Measurements from ENCODE around the gene SLC25A22. TPM values are rescaled to one million over a fixed set of nuclear protein-coding genes. Genes with fewer than 3 reads are reported as not detected.

SLC25A22 gene
- total RNA-seq, 1 donor from 2014 or later: 10.3 TPM

DNA sequence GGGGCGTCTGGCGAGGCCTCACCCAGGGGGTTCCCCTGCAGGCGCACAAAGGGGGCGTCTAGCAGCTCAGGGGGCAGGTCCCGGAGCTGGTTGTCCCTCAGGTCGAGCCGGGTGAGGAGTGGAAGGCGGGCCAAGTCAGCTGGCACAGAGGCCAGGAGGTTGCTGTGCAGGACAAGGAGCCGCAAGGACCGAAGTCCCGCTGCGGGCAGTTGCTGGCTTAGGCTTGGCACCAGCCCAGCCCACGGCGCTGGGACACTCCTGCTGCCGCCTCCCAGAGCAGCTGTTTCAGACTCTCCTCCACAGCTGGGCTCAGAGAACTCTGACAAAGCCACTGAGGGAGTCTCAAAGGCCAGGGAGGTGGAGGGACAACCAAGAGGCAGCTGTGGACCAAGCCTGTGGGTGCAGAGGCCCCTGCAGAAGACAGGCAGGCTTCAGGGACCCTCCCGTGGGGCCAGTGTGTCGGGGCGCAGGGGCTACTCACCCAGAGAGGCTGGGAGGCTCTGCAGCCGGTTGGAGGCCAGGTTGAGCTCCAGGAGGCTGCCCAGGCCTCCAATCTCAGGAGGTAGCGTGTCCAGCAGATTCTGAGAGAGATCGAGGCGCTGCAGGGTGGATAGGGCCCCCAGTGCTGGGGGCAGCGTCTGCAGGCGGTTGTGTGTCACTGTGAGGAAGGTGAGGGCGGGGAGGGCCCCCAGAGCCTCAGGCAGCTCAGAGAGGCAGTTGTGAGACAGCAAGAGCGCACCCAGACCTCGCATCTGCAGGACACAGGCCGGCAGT lies 4.8 kb upstream of the SLC25A22 start:
- H3K27ac ChIP-seq: no peak overlapping the region
- H3K36me3 ChIP-seq: peaks cover 0 to 13% of the 10 kb centered on the region in 2 donors
- peaks cover 23% of the 10 kb centered on the region for H3K4me1 ChIP-seq
- no peaks in the 10 kb centered on the region for H3K9me3 ChIP-seq
- no peak for DNase-seq (ENCODE audit: extremely low spot score in 2 of 2)
- TF ChIP-seq POLR2AphosphoS5 (IDR thresholded peaks at IDR 0.05; ENCODE audit: insufficient read depth in 1 of 2, low read depth in 1 of 2): no peak
- TF ChIP-seq POLR2A (IDR thresholded peaks at IDR 0.05): no peak
- TF ChIP-seq, protein P1, sequence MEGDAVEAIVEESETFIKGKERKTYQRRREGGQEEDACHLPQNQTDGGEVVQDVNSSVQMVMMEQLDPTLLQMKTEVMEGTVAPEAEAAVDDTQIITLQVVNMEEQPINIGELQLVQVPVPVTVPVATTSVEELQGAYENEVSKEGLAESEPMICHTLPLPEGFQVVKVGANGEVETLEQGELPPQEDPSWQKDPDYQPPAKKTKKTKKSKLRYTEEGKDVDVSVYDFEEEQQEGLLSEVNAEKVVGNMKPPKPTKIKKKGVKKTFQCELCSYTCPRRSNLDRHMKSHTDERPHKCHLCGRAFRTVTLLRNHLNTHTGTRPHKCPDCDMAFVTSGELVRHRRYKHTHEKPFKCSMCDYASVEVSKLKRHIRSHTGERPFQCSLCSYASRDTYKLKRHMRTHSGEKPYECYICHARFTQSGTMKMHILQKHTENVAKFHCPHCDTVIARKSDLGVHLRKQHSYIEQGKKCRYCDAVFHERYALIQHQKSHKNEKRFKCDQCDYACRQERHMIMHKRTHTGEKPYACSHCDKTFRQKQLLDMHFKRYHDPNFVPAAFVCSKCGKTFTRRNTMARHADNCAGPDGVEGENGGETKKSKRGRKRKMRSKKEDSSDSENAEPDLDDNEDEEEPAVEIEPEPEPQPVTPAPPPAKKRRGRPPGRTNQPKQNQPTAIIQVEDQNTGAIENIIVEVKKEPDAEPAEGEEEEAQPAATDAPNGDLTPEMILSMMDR (IDR thresholded peaks at IDR 0.05): no peak
- intact Hi-C loops (cut with DNase I): no loop called here
- no peaks in the 10 kb centered on the region for H3K27me3 ChIP-seq
- H3K4me3 ChIP-seq: no peak overlapping the region

DNA sequence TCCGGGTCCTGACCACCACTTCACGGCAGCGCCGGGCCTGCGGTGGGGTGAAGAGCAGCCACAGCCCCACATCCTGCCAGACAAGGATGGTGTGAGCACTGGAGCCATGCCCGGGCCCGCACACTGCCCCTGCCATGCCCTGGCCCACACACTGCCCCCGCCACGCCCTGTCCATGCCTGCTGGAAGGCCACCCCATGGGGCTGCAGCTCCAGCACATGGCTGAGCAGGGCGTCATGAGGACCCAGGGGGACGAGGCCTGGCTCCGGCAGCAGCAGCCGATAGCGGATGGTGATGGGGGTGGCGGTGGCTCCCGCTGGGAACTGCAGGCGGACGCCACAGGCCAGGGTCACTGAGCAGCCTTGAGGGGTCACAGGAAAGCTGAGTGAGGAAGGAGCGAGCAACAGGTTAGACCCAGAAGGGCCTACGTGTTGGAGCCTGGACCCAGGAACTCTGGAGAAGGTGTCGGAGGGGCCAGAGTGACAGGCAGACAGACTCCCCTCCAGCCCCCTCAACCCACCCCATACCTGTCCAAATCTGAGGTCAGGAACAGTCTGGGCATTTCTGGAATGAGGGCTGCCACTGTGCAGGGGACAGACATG lies 4.0 kb upstream of the SLC25A22 start:
- intact Hi-C loops (cut with DNase I): no loop called here
- no peaks in the 10 kb centered on the region for H3K27me3 ChIP-seq
- no peak for DNase-seq (ENCODE audit: extremely low spot score in 2 of 2)
- TF ChIP-seq, protein P1 (IDR thresholded peaks at IDR 0.05): no peak
- TF ChIP-seq POLR2A (IDR thresholded peaks at IDR 0.05) (no peak), POLR2AphosphoS5 (IDR thresholded peaks at IDR 0.05; ENCODE audit: insufficient read depth in 1 of 2, low read depth in 1 of 2) (no peak)
- H3K36me3 ChIP-seq: peaks cover 0 to 13% of the 10 kb centered on the region in 2 donors
- H3K4me1 ChIP-seq: peaks cover 25% of the 10 kb centered on the region
- H3K4me3 ChIP-seq: no peak overlapping the region
- H3K9me3 ChIP-seq: no peaks in the 10 kb centered on the region
- no peak overlapping the region for H3K27ac ChIP-seq

DNA sequence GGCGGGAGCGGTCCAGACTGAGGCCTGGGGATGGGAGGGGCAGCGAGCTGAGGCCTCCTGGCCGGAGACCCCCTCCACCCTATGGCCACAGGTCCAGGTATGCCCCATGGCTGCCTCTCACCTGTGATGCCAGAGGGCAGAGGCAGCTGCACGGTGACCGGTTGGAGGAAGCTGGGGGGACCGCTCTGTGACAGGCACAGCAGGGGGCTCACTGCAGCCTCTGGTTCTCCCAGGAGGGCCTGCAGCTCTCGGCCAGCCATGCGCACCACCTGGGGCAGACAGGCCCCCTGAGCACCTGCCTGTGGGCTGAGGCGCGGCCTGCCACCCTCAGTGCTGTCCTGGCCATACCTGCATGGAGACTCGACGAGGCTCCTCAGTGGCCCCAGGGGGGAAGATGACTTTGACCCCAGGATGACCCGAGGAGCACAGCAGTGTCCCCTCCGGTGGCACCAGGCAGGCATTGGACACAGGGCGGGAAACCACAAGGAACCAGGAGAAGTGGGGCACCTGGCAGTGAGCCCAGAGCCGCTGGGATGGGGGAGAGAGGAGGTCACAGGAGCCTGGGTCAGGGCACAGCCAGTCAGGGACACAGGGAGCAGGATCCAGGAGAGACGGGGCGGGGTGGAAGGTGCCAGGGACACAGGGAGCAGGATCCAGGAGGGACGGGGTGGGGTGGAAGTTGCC lies 3.2 kb upstream of the SLC25A22 start:
- Histone ChIP-seq H3K36me3 (peaks cover 0 to 13% of the 10 kb centered on the region in 2 donors), H3K4me3 (no peak overlapping the region), H3K9me3 (no peaks in the 10 kb centered on the region), H3K27me3 (no peaks in the 10 kb centered on the region), H3K27ac (no peak overlapping the region), H3K4me1 (peaks cover 34% of the 10 kb centered on the region)
- TF ChIP-seq, protein P1 (IDR thresholded peaks at IDR 0.05): no peak
- no peak for TF ChIP-seq POLR2AphosphoS5 (IDR thresholded peaks at IDR 0.05; ENCODE audit: insufficient read depth in 1 of 2, low read depth in 1 of 2)
- TF ChIP-seq POLR2A (IDR thresholded peaks at IDR 0.05): no peak
- no peak for DNase-seq (ENCODE audit: extremely low spot score in 2 of 2)
- intact Hi-C loops (cut with DNase I): no loop called here

DNA sequence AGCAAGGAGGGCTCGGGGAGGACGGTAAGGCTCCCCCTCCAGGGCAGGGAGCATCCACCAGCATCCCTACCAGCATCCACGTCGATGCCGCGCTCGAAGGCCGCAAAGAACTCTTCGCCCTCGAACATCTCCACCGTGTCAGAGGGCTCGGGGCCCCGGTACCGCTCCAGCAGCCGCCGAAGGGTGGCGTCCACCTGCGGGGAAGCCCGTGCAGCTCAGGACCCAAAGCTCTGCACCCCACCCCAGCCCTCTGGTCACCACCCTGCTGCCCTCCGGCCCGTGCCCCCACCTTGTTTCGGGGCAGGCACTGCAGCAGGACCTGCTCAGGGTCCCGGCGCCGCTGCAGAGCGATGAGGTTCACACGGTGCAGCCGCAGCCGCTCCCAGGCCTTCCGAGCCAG lies 2.4 kb upstream of the SLC25A22 start:
- TF ChIP-seq POLR2AphosphoS5 (IDR thresholded peaks at IDR 0.05; ENCODE audit: insufficient read depth in 1 of 2, low read depth in 1 of 2): no peak
- TF ChIP-seq POLR2A (IDR thresholded peaks at IDR 0.05): no peak
- TF ChIP-seq, protein P1 (IDR thresholded peaks at IDR 0.05): no peak
- intact Hi-C loops (cut with DNase I): no loop called here
- H3K4me3 ChIP-seq: no peak overlapping the region
- DNase-seq (ENCODE audit: extremely low spot score in 2 of 2): no peak
- H3K27ac ChIP-seq: no peak overlapping the region
- H3K9me3 ChIP-seq: no peaks in the 10 kb centered on the region
- peaks cover 39% of the 10 kb centered on the region for H3K4me1 ChIP-seq
- H3K36me3 ChIP-seq: peaks cover 0 to 13% of the 10 kb centered on the region in 2 donors
- no peaks in the 10 kb centered on the region for H3K27me3 ChIP-seq
